Activated T-helper 1 cell treated with anti-CD3 and anti-CD28 coated beads, Interleukin-2, amount 50 U/mL, for 16 hours (primary cell): ENCODE results near the gene SYT2.

Experiments used
- DNase-seq, 2 donors: peaks; one replicate each; pipeline ENCODE4 v3.0.0-alpha.2; 2020; ENCODE audit warnings: low read depth in 1 of 2, low spot score in 1 of 2

SYT2 gene

GRCh38 chr1:202706851-202707250 lies 3.4 kb downstream of the SYT2 start:
- DNase-seq: no peak

- DNase-seq: no peak
Observed at GRCh38 chr1:202704601-202705000, 5.7 kb downstream of the SYT2 start.

DNA sequence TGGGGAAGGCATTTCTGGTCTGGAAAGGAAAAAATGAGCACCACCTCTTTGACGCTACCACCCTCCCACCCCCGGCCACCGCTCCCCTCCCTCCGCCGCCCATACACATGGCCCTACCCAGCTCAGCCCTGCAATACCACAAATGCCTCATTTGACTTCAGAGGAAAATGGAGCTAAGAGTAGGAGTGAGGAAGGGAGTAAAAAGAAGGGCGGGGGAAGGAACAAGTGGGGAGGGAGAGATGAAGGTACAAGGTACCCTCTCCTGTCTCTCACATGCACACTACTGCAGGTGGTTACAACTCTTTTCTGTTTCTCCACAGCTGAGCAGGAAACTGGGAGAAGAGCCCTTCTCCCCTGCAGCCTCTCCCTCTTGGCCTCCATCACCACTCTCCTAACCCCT lies 7.1 kb downstream of the SYT2 start:
- no peak for DNase-seq

DNA sequence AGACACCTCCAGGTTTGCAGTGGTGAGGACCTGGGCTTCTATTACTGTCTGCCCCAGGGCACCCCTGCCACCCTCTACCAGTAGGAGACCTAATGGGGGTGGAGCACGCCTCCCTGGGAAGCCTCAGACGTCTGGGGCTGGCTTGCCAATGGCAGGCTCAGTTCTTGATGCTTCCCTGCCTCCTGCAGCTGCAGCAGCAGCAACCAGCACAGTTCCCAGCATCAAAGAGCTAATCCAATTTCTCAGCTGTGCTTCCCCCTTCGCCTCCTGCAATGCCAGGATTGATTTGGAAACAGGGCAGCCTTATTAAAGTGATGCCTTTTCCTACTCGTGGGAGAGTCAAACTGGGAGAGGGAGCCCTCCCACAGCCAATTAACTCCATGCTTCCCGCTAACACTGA lies 8.2 kb downstream of the SYT2 start:
- no peak for DNase-seq

GRCh38 chr1:202701200-202701599 lies 9.1 kb downstream of the SYT2 start:
- no peak for DNase-seq

- DNase-seq: no peak
Observed at GRCh38 chr1:202700061-202700460, 10.2 kb downstream of the SYT2 start.

- DNase-seq: no peak
Observed at GRCh38 chr1:202698276-202698675, 12.0 kb downstream of the SYT2 start.

GRCh38 chr1:202697038-202697437 lies 13.2 kb downstream of the SYT2 start:
- DNase-seq: no peak

GRCh38 chr1:202694314-202694713 lies 15.9 kb downstream of the SYT2 start:
- no peak for DNase-seq

GRCh38 chr1:202692959-202693555 lies 17.2 kb downstream of the SYT2 start:
- peak; percentile 24 to 43 for DNase-seq

DNA sequence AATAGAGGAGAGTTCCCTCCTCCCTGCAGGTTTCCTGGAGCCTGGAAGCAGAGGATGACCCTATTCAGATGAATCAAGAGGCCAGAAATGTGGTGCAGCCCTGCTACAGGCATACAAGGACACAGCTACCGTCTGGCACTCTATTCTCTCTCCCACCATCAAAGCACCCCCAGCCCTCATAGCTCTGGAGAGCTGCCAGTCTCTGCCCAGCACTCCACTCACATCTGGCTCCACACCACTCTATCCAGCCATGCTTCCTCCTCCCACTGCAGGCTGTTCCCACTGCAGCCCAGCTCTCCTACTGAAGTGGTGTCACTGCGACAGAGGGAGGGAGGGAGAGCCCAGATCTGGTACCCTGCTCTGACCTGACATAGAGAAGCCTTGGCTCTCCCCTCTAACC lies 18.4 kb downstream of the SYT2 start:
- DNase-seq: no peak

GRCh38 chr1:202689493-202690342 lies 20.5 kb downstream of the SYT2 start:
- no peak for DNase-seq

DNA sequence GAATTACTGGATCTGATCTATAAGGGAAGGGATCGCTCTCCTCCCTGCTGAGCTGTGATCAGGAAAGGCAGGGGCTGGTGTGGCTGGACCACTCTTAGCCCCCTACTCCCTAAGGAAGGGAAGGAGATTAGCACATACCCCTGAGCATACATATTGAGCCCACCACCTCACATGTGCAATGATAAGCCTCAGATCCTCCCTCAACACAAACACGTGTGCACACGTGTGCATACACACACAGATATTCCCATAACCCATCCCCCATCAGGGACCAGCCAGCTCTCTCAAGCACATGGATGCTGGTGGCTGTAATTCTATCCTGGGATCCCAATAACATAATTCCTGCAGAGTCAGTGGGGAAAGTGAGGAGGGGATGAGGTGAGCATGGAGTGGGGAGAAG lies 21.2 kb downstream of the SYT2 start:
- no peak for DNase-seq

GRCh38 chr1:202688401-202688800 lies 21.9 kb downstream of the SYT2 start:
- DNase-seq: no peak

DNA sequence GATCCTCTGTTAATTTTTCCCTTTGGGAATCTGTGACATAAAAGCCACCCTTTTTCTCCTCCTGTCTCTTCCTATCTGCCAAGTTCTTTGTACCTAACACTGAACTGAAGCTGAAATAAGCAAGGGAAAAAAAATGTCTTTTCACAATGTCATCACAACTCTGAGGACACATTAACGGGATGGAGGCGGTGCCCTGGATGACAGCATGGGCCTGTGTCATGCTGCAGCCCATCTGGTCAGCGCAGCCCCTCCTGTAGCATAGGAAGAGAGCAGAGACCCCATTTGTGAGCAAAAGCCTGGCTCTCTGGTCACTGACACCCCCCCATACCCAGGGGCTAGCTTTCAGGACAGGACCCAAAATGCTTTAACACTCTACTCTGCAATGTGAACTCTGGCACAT lies 22.5 kb downstream of the SYT2 start:
- DNase-seq: no peak

GRCh38 chr1:202687370-202687769 lies 22.9 kb downstream of the SYT2 start:
- DNase-seq: no peak

GRCh38 chr1:202685641-202686040 lies 24.6 kb downstream of the SYT2 start:
- no peak for DNase-seq

DNA sequence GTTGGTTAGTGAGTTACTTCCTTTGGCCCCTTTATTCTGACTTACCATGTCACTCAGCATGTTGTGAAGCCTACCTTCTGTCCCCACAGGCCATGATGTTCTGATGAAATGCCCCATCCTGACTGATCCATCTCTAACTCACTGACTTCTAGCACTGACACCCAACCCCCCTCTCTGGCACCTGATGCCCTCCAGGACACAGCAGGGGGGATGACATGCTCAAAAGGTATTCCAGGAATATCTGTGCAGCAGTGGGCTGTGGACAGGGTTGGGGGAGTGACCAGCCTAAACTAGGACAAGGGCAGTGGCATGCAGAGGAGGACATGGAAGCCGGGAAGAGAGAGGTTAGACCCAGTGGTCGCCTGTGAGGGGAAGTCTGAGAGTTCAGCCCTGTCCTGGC lies 25.5 kb downstream of the SYT2 start:
- DNase-seq: no peak

DNA sequence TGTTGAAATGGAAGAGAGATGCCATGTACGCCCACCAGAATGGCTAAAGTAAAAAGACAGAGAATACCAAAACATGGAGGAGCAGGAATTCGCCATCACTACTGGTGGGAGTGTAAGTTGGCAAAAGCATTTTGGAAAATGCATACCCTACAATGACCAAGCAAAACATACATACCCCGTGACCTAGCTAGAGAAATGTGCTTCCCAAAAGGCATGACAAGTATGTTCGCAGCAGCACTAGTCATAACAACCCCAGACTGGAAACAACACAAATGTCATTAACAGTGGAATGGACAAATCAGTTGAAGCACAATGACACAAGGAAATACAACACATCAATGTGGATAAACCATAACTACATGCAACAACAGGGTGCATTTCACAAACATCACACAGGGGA lies 27.2 kb downstream of the SYT2 start:
- DNase-seq: no peak

DNA sequence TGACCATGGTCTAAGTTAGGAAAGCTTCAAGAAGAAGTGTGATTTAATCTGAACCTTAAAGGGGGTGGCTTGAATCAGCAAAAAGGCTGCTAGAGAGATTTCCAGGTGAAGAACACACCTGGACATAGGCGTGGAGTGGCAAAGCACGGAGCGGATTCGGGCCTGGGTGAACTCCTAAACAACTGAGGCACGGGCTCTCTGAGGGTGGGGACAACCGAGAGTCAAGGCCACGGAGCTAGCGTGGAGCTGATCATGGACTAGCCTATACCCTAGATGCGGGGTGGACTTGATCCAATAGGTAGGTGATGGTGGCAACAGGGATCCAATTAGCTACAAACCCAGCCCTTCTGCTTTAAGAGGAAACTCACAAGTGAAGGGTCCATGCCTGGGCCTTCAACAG lies 27.8 kb downstream of the SYT2 start:
- DNase-seq: no peak

DNA sequence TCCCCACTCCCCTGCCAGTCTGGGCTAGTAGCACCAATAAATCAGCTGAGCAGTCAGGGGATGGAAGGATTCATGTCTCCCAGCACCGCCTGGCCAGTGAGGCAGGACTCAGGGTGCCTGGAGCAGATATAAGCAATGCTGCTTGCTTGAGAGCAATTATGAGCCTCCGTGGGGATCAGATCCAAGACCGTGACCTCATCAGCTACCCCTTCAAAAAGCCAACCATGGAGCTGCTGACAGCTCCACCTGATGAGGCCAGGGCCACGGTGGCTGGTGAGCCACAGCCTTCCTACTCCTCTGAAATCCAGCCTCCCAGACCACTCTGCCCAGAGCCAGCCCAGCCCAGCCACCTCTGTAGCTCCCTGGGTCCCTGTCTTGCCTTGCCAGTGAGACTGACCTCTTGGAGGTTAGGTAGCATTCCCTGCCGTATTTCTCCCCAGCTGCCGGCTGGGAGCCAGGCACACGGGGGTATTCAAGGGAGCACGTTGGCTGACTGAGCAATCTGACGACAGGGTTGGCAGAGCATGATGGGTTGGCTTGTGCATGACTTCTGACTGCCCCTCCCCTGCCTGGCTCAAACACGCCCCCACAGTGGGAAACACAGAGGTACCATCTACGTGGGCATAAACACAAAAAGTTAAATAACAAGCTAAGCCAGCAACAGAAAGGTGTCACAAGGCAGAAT lies 28.4 kb downstream of the SYT2 start:
- no peak for DNase-seq

DNA sequence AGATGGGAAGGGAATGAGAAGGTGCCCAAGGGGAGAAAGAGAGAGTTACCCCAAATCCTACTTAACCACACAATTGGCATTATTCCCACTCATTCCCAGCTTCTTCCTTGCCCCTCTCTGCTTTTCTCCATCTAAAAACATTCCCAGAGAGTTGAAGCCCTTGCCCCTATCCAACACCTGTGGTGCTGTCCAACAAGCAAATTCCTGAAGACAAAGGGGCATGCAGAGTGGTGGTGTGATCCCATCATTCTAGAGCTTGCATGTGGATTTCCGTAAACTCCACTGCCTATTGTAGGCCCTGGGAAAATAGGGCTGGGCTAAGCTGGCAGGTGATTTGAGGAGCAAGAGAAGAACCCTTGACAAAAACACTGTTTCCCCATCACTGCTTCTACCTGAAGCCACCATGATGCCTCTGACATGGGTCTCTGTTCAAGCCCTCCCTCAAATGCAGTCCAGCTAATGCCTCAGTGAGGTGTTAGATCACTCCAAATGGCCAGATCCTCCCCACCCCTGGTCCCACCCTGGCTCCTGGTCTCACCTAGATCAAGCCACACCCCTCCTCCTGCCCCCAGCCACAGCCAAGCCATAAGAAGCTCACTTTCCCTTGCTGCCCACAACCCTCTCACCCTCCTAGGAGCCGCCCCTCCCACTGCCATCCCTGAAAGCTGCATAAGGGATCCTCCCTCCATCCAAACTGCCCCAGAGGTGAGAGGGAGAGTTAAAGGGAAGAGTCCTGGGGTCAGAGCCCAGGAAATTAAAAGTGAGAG lies 29.5 kb downstream of the SYT2 start:
- DNase-seq: no peak
